ENCODE data around the gene LTBP2. TPM values are rescaled to one million over a fixed set of nuclear protein-coding genes. Genes with fewer than 3 reads are reported as not detected.

The LTBP2 gene
- total RNA-seq, 6 experiments from 2014 or later, result 0.46 to 3.5 (median 1.7) TPM

DNA sequence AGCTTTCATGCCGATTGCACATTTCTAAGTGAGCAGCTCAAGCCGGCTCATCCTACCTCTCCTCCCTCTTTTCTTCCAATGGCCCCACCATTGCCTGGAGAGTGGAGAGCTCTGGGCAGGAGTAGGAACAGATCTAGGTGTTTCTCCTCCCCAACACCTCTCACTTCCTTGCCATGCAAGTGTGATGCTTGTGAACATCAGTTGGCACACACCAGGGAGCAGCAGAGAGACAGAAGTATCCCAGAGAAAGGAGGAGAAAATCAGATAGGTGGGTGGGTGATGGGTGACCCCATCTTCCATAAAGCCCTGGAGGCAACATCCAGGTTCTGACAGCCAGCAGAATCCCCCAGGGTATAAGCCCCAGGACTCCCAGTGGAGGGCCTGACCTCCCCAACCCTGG lies 146.7 kb downstream of the LTBP2 start:
- Histone ChIP-seq H3K9me3 (no peaks in the 10 kb centered on the region), H3K4me1 (no peaks in the 10 kb centered on the region), H3K4me3 (no peak overlapping the region), H3K27ac (no peak overlapping the region), H3K36me3 (no peaks in the 10 kb centered on the region), H3K27me3 (no peaks in the 10 kb centered on the region)
- intact Hi-C loops (cut with DNase I), result no loop called here
- 70% methylated on average over 2 of the region's 2 CpGs for WGBS (ENCODE audit: insufficient coverage, low coverage, low lambda C conversion rate, missing lambda C conversion rate)
- DNase-seq (no peak), ATAC-seq (no peak)
- TF ChIP-seq POLR2A (IDR thresholded peaks at IDR 0.05), result no peak
- TF ChIP-seq CTCF (IDR thresholded peaks at IDR 0.05), result no peak

- no peaks in the 10 kb centered on the region for H3K36me3 ChIP-seq
- no peaks in the 10 kb centered on the region for H3K27me3 ChIP-seq
- DNase-seq (no peak), ATAC-seq (no peak)
- H3K9me3 ChIP-seq, result no peaks in the 10 kb centered on the region
- no peak overlapping the region for H3K27ac ChIP-seq
- H3K4me3 ChIP-seq, result no peak overlapping the region
- 83% methylated on average over 2 of the region's 3 CpGs for WGBS (ENCODE audit: insufficient coverage, low coverage, low lambda C conversion rate, missing lambda C conversion rate)
- no peaks in the 10 kb centered on the region for H3K4me1 ChIP-seq
- intact Hi-C loops (cut with DNase I), result no loop called here
- TF ChIP-seq POLR2A (IDR thresholded peaks at IDR 0.05), result no peak
- no peak for TF ChIP-seq CTCF (IDR thresholded peaks at IDR 0.05)
Measured at GRCh38 chr14:74464785-74465184, 147.3 kb downstream of the LTBP2 start.

- H3K4me1 ChIP-seq, result no peaks in the 10 kb centered on the region
- DNase-seq (no peak), ATAC-seq (no peak)
- no peaks in the 10 kb centered on the region for H3K9me3 ChIP-seq
- H3K36me3 ChIP-seq, result no peaks in the 10 kb centered on the region
- no peaks in the 10 kb centered on the region for H3K27me3 ChIP-seq
- no peak for TF ChIP-seq CTCF (IDR thresholded peaks at IDR 0.05)
- TF ChIP-seq POLR2A (IDR thresholded peaks at IDR 0.05), result no peak
- no peak overlapping the region for H3K4me3 ChIP-seq
- intact Hi-C loops (cut with DNase I), result no loop called here
- H3K27ac ChIP-seq, result no peak overlapping the region
- 81% methylated on average over 5 of the region's 5 CpGs for WGBS (ENCODE audit: insufficient coverage, low coverage, low lambda C conversion rate, missing lambda C conversion rate)
Measured at GRCh38 chr14:74463697-74464096, 148.3 kb downstream of the LTBP2 start.

- H3K4me3 ChIP-seq, result no peak overlapping the region
- no peaks in the 10 kb centered on the region for H3K4me1 ChIP-seq
- H3K27ac ChIP-seq, result no peak overlapping the region
- no peak for DNase-seq
- H3K9me3 ChIP-seq, result no peaks in the 10 kb centered on the region
- no peak for ATAC-seq
- no peaks in the 10 kb centered on the region for H3K36me3 ChIP-seq
- 92% methylated on average over 2 of the region's 3 CpGs for WGBS (ENCODE audit: insufficient coverage, low coverage, low lambda C conversion rate, missing lambda C conversion rate)
- intact Hi-C loops (cut with DNase I), result no loop called here
- TF ChIP-seq POLR2A (IDR thresholded peaks at IDR 0.05), result no peak
- no peak for TF ChIP-seq CTCF (IDR thresholded peaks at IDR 0.05)
- no peaks in the 10 kb centered on the region for H3K27me3 ChIP-seq
Measured at GRCh38 chr14:74462993-74463392, 149.0 kb downstream of the LTBP2 start.

DNA sequence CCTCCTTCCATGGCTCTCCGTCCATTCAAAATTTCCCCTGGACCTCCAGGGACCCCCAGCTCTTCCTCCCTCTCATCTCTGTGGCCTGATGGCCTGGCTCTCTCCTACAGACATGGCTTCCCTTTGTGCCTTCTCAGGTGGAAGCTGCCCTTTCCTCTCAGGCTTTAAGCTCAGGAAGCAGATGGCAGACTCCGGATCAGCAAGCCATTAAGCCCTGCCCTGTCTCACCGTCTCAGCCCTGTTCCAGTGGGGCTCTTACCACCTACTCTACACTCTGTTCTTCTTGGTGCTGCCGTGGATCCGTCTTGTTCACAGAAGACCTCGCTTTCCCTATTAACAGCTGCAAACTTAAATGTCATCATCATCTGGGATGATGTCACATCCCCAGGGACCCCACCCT lies 152.1 kb downstream of the LTBP2 start:
- Histone ChIP-seq H3K9me3 (no peaks in the 10 kb centered on the region), H3K4me3 (no peak overlapping the region), H3K36me3 (no peaks in the 10 kb centered on the region), H3K27me3 (no peaks in the 10 kb centered on the region), H3K4me1 (no peaks in the 10 kb centered on the region), H3K27ac (no peak overlapping the region)
- ATAC-seq, result no peak
- 72% methylated on average over 6 of the region's 6 CpGs for WGBS (ENCODE audit: insufficient coverage, low coverage, low lambda C conversion rate, missing lambda C conversion rate)
- no peak for DNase-seq
- TF ChIP-seq CTCF (IDR thresholded peaks at IDR 0.05) (no peak), POLR2A (IDR thresholded peaks at IDR 0.05) (no peak)
- intact Hi-C loops (cut with DNase I), result no loop called here
